Upper lobe of right lung (tissue), 1 donor: ENCODE measurements around the gene IFITM1. TPM values are rescaled to one million over a fixed set of nuclear protein-coding genes. Genes with fewer than 3 reads are reported as not detected.
"Not testable (repeated sequence)": the region's sequence is repeated elsewhere in the genome, so short reads cannot be mapped to it uniquely, and the experiment has no call there.

Source experiments
- ATAC-seq: fragments of 200-7000 bp; cut with Tn5 transposase; one replicate; pipeline ENCODE4 v1.9.1; 2020; ENCODE audit warnings: mild to moderate bottlenecking, moderate library complexity
- DNase-seq: peaks from one replicate; pipeline ENCODE4 v3.0.0-alpha.2; 2020
- H3K27ac ChIP-seq: fragments of 200-600 bp; one replicate; pipeline ENCODE4 v1.8.0; 2022
- H3K27me3 ChIP-seq: fragments of 200-600 bp; one replicate; pipeline ENCODE4 v1.8.0; 2022; ENCODE audit warnings: mild to moderate bottlenecking
- H3K36me3 ChIP-seq: fragments of 200-600 bp; one replicate; pipeline ENCODE4 v1.8.0; 2022
- H3K4me1 ChIP-seq: fragments of 200-600 bp; one replicate; pipeline ENCODE4 v1.8.0; 2022
- H3K4me3 ChIP-seq: fragments of 200-600 bp; one replicate; pipeline ENCODE4 v1.8.0; 2022; ENCODE audit warnings: mild to moderate bottlenecking
- H3K9me3 ChIP-seq: fragments of 200-600 bp; one replicate; pipeline ENCODE4 v1.8.0; 2022
- CTCF ChIP-seq: fragments of 200-600 bp; IDR thresholded peaks from one replicate; pipeline ENCODE4 v1.8.0; 2022; ENCODE audit warnings: antibody characterized with exemption
- intact Hi-C: fragments of 100-400 bp; cut with DNase I; formaldehyde crosslinking; loops from one replicate; pipeline ENCODE4 v1.11.0; 2022
- total RNA-seq: library from RNA; stranded (reverse); fragmentation: NEBNext Ultra II Directional; extraction: Animal tissue kit (Norgen Biotek cat#: 25700); gene quantifications from one replicate; pipeline ENCODE4 v1.2.1, GENCODE V29; 2021
- donor health status: DM: no; HTN: yes; CAD: no; lungs with severe emphysema.

IFITM1 gene
- total RNA-seq, 1 donor from 2014 or later: 128 TPM

GRCh38 chr11:313304-313786 is 495 bp upstream of the IFITM1 start:
- no peak for ATAC-seq
- Histone ChIP-seq H3K4me3 (peak overlapping the region; percentile 62), H3K4me1 (peaks cover 36% of the 10 kb centered on the region), H3K9me3 (no peaks in the 10 kb centered on the region), H3K36me3 (no peaks in the 10 kb centered on the region), H3K27ac (peak overlapping the region; percentile 89), H3K27me3 (no peaks in the 10 kb centered on the region)
- intact Hi-C loops: no loop called here
- DNase-seq: no peak
- no peak for TF ChIP-seq CTCF

DNA sequence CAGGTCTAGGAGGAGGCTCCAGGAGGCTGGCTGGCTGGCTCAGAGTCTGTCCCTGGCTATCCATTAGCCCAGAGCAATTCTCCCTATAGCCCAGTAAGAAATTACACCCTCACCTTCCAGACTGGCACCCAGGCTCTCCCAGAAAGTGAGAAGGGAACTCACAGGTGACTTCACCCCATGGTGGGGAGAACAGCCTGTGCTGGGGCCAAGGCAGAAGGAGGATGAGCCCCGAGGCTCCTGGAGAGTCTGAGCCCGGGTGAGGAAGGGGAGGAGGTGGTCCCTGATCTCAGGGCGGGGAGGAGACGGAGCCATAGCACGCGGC is 675 bp downstream of the IFITM1 start:
- Histone ChIP-seq H3K27ac (peak overlapping the region; percentile 89), H3K4me1 (peaks cover 34% of the 10 kb centered on the region), H3K4me3 (peak overlapping the region; percentile 62)
- H3K36me3 ChIP-seq, intact Hi-C loops, ATAC-seq, H3K9me3 ChIP-seq, DNase-seq, H3K27me3 ChIP-seq: not testable (repeated sequence)

GRCh38 chr11:315051-315481 is 1.2 kb downstream of the IFITM1 start:
- Histone ChIP-seq H3K9me3 (no peaks in the 10 kb centered on the region), H3K4me3 (peak overlapping the region; percentile 62), H3K4me1 (peaks cover 29% of the 10 kb centered on the region), H3K27ac (peak overlapping the region; percentile 89), H3K27me3 (no peaks in the 10 kb centered on the region), H3K36me3 (no peaks in the 10 kb centered on the region)
- DNase-seq (no peak), ATAC-seq (no peak)
- TF ChIP-seq CTCF: no peak
- intact Hi-C loops: no loop called here

GRCh38 chr11:315516-315994 is 1.7 kb downstream of the IFITM1 start:
- ATAC-seq (no peak), DNase-seq (no peak)
- Histone ChIP-seq H3K4me3 (peak overlapping the region; percentile 62), H3K4me1 (peaks cover 29% of the 10 kb centered on the region), H3K36me3 (no peaks in the 10 kb centered on the region), H3K9me3 (no peaks in the 10 kb centered on the region), H3K27ac (peak overlapping the region; percentile 89), H3K27me3 (no peaks in the 10 kb centered on the region)
- intact Hi-C loops: no loop called here
- no peak for TF ChIP-seq CTCF

DNA sequence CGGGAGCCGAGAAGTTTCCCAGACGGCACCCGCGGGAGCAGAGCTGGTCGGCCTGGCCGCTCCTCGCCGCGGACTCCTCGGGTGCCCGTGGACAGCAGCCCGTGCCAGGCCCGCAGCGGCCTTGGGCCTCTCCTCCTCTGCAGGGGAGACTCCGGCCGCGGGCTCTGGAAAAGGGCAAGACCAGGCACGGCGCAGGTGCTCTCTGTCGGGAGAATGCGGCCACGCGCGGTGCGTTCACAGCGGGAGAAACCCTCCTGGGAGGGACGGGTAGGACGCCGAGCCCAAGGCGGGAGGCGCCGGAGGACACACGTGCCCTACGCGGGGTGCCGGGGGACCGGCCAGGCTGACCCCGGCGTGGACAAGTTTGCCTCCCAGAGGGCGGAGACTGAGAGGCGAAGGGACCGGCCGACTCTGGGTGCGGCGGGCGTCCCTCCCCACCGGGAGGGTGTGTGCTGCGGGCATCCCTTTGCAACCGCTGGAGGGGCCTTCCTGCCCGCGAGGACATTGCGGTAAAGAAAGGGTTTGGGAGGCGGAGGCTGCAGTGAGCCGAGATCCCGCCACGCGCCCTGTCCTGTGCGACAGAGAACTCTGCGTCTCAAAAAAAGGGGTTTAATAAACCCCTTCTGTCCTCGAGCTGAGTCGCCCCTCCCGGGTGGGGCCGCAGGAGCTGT is 2.3 kb downstream of the IFITM1 start:
- intact Hi-C loops: no loop called here
- H3K27me3 ChIP-seq: no peaks in the 10 kb centered on the region
- peak overlapping the region; percentile 89 for H3K27ac ChIP-seq
- peaks cover 29% of the 10 kb centered on the region for H3K4me1 ChIP-seq
- peak overlapping the region; percentile 62 for H3K4me3 ChIP-seq
- no peak for TF ChIP-seq CTCF
- no peak for ATAC-seq
- H3K9me3 ChIP-seq: no peaks in the 10 kb centered on the region
- H3K36me3 ChIP-seq: no peaks in the 10 kb centered on the region
- peak; percentile 72 for DNase-seq

DNA sequence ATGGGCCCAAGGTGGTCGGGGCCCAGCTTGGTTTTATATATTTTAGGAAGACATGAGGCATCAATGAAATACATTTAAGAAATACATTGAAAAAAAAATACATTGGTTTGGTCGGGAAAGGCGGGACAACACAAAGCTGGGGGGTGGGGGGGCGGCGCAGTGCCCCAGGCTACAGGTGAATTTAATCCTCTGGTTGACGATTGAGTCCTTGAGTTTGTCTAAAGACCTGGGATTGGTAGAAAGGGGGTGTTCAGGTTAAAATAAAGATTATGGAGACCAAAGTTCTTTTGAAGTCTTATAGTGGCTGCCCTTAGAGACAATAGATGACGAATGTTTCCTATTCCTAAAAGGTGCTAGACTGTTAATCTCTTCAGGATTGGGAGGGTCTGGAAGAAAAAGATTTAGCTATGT is 3.1 kb downstream of the IFITM1 start:
- no peak for ATAC-seq
- intact Hi-C loops: no loop called here
- no peak for TF ChIP-seq CTCF
- Histone ChIP-seq H3K4me1 (peaks cover 26% of the 10 kb centered on the region), H3K9me3 (no peaks in the 10 kb centered on the region), H3K36me3 (no peaks in the 10 kb centered on the region), H3K27me3 (no peaks in the 10 kb centered on the region), H3K4me3 (peak overlapping the region; percentile 62), H3K27ac (peak overlapping the region; percentile 47)
- no peak for DNase-seq

DNA sequence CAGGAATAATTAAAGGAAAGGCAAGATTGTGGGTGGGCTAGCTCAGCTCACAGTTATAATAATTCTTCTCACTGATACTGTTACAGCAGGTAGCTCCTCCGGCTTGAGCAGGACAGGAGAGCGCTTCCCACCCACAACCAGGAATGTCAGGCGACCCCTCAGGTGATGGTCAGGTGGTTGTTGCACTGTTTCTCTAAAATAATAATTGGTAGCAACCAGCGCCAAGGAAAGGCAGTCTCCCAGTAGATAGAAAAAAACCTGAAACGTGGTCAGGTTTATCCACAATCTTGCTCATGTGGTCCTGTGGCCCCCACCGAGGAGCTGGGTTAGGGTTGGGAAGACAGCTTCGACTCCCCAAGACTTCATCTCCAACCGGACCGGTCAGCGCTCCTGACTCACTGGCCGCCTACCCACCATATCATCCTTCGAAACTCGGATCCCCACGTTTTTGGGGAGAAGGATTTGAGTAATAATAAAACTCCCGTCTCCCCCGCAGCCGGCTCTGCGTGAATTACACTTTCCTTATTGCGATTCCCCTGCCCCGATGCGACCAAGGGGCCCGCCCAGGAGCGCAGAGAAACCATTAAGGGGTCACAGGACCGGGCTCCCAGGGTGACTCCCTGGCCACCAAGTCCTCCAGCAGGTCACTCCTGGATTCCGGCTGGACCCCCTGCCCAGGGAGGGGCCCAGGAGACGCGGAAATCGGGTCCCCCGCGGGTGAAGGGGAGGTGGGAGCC is 4.0 kb downstream of the IFITM1 start:
- intact Hi-C loops, H3K36me3 ChIP-seq, H3K27me3 ChIP-seq, H3K9me3 ChIP-seq, ATAC-seq: not testable (repeated sequence)
- Histone ChIP-seq H3K4me3 (peak overlapping the region; percentile 62), H3K27ac (peak overlapping the region; percentile 47), H3K4me1 (peaks cover 23% of the 10 kb centered on the region)
- peak; percentile 51 for DNase-seq

DNA sequence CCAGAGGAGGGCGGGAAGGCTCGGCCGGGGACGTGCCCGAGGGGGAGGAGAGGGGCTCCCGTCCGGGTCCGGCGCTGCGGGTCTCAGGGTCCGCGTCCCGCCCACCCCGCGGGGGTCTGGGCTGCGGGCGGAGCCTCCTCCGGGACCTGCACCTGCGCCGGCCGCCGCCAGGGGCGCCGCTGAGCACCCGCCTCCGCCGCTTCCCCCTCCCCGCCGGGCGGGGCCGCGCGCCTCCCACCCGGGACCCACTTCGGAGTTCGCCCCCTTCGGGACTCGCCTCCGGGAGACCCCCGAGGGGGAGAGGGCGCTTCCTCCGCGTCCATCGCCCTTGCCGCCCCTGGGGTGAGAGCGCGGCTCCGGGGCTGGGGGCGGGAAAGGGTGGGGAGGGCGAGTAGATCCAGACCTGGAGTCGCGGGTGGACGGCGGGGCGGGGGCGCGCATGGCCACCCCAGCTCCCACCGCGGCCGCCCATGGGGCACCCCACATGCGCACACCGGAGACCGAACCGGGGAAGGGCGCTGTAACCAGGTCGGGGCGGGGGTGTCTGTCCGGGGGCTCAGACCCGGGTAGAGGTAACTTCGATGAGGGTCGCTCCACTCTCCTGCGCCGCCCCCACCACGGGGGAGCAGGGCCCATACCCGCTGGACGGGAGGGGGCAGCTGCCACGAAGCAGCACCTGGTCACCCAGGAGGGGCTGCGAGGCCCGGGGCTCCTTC is 4.7 kb downstream of the IFITM1 start:
- Histone ChIP-seq H3K4me3 (peak overlapping the region; percentile 92), H3K4me1 (peaks cover 16% of the 10 kb centered on the region), H3K27ac (peak overlapping the region; percentile 89)
- H3K36me3 ChIP-seq, H3K9me3 ChIP-seq, H3K27me3 ChIP-seq, intact Hi-C loops: not testable (repeated sequence)
- ATAC-seq (peak; percentile 83), DNase-seq (peak; percentile 65)
